SK-N-SH treated with all-trans-retinoic acid at 6 μM for 48 hours (cell line): ENCODE data around the gene TWSG1.

Experiments
- ARNTL ChIP-seq: fragments of 450-650 bp; formaldehyde crosslinking; IDR thresholded peaks from 2 replicates; pipeline ENCODE4 v1.5.0; 2020; ENCODE audit warnings: low read depth, mild to moderate bottlenecking, moderate library complexity, borderline replicate concordance
- BACH2 ChIP-seq: fragments of 250-450 bp; sonication (Bioruptor Pico); IDR thresholded peaks from 2 replicates; pipeline ENCODE4 v1.9.0; 2021; ENCODE audit warnings: mild to moderate bottlenecking, borderline replicate concordance
- CREB5 ChIP-seq: fragments of 250-450 bp; sonication (Bioruptor Pico); IDR thresholded peaks from 2 replicates; pipeline ENCODE4 v1.5.1; 2020; ENCODE audit warnings: low read depth, mild to moderate bottlenecking, moderate library complexity
- CSDC2 ChIP-seq: fragments of 250-450 bp; sonication (Bioruptor Pico); IDR thresholded peaks from 2 replicates; pipeline ENCODE4 v1.5.0; 2020; ENCODE audit warnings: mild to moderate bottlenecking, moderate library complexity
- ISL1 ChIP-seq: fragments of 250-450 bp; sonication (Bioruptor Pico); IDR thresholded peaks from 2 replicates; pipeline ENCODE4 v2.1.2; 2022; ENCODE audit warnings: mild to moderate bottlenecking, moderate library complexity
- PATZ1 ChIP-seq: fragments of 250-450 bp; sonication (Bioruptor Pico); IDR thresholded peaks from 2 replicates; pipeline ENCODE4 v1.8.0; 2020; ENCODE audit warnings: mild to moderate bottlenecking, moderate library complexity, borderline replicate concordance
- POU6F1 ChIP-seq: fragments of 250-450 bp; sonication (Bioruptor Pico); IDR thresholded peaks from 2 replicates; pipeline ENCODE4 v1.8.0; 2021; ENCODE audit warnings: low read depth, mild to moderate bottlenecking, moderate library complexity, borderline replicate concordance
- PPARA ChIP-seq: fragments of 250-450 bp; sonication (Bioruptor Pico); IDR thresholded peaks from 2 replicates; pipeline ENCODE4 v1.5.0; 2020; ENCODE audit warnings: mild to moderate bottlenecking, borderline replicate concordance
- RARB ChIP-seq: fragments of 250-450 bp; sonication (Bioruptor Pico); IDR thresholded peaks from 2 replicates; pipeline ENCODE4 v1.8.0; 2021; ENCODE audit warnings: mild to moderate bottlenecking, moderate library complexity
- SNAI2 ChIP-seq: fragments of 250-450 bp; sonication (Bioruptor Pico); IDR thresholded peaks from 2 replicates; pipeline ENCODE4 v1.5.0; 2020; ENCODE audit warnings: mild to moderate bottlenecking, moderate library complexity
- ZFP30 ChIP-seq: fragments of 450-650 bp; formaldehyde crosslinking; IDR thresholded peaks from 2 replicates; pipeline ENCODE4 v1.5.0; 2022; ENCODE audit warnings: mild to moderate bottlenecking, moderate library complexity
- ZNF565 ChIP-seq: fragments of 450-650 bp; formaldehyde crosslinking; conservative IDR thresholded peaks from 2 replicates; pipeline ENCODE4 v1.5.0; 2020; ENCODE audit warnings: low read depth, mild to moderate bottlenecking, moderate library complexity
- ZNF70 ChIP-seq: fragments of 450-650 bp; formaldehyde crosslinking; IDR thresholded peaks from 2 replicates; pipeline ENCODE4 v1.5.0; 2020; ENCODE audit warnings: mild to moderate bottlenecking, moderate library complexity

- TF ChIP-seq ARNTL (no peak), CSDC2 (no peak), ZFP30 (CRISPR knock-in tag) (no peak), ZNF565 (CRISPR knock-in tag) (no peak), POU6F1 (CRISPR knock-in tag) (no peak), SNAI2 (no peak), PATZ1 (CRISPR knock-in tag) (no peak), CREB5 (CRISPR knock-in tag) (no peak), ZNF70 (CRISPR knock-in tag) (no peak), BACH2 (CRISPR knock-in tag) (no peak), PPARA (no peak), ISL1 (CRISPR knock-in tag) (no peak), RARB (CRISPR knock-in tag) (no peak)
These were observed 58.2 kb downstream of the TWSG1 start for GRCh38 chr18:9392726-9393125.
